OCI-LY7 (cell line): Measurements from ENCODE around the gene CENPP. TPM values are rescaled to one million over a fixed set of nuclear protein-coding genes. Genes with fewer than 3 reads are reported as not detected.

Experiments used
- BruUV-seq: library from RNA; stranded (reverse); fragments of 400-500 nt; replicated peaks from 2 replicates; lab custom pipeline; 2021; lab: Mats Ljungman, UMichigan
- CTCF ChIA-PET: fragments of 300-600 bp; sonication (Branson Sonifier 250); formaldehyde crosslinking; loops from one replicate; lab custom pipeline; 2022; ENCODE audit warnings: antibody characterized with exemption; ENCODE audit not compliant: unreplicated experiment; lab: Charles Lee
- POLR2A ChIA-PET: fragments of 300-600 bp; sonication (Branson Sonifier 250); formaldehyde crosslinking; loops from one replicate; lab custom pipeline; 2022; ENCODE audit warnings: antibody characterized with exemption; lab: Charles Lee
- DNase-seq: peaks from one replicate; pipeline ENCODE4 v3.0.0-alpha.2; 2015; ENCODE audit warnings: low spot score
- H2AFZ ChIP-seq: fragments of 200-600 bp; sonication (generic), shearing (Covaris generic); 2 replicates; pipeline ENCODE4 v1.6.1; 2014; ENCODE audit warnings: mild to moderate bottlenecking, antibody characterized with exemption, low read length, moderate library complexity
- H3K27ac ChIP-seq: fragments of 200-600 bp; sonication (generic); 2 replicates; pipeline ENCODE4 v1.5.1; 2014; ENCODE audit warnings: mixed run types, low read depth, mild to moderate bottlenecking, moderate library complexity, low read length, inconsistent platforms; ENCODE audit not compliant: poor library complexity, severe bottlenecking
- H3K36me3 ChIP-seq: fragments of 200-600 bp; sonication (generic); 2 replicates; pipeline ENCODE4 v1.6.1; 2014; ENCODE audit warnings: mild to moderate bottlenecking, antibody characterized with exemption, low read length, moderate library complexity, mixed read lengths; ENCODE audit not compliant: insufficient read depth
- H3K4me1 ChIP-seq: fragments of 200-600 bp; sonication (generic); 2 replicates; pipeline ENCODE4 v1.5.1; 2014; ENCODE audit warnings: mild to moderate bottlenecking, low read length; ENCODE audit not compliant: insufficient read depth, poor library complexity, severe bottlenecking
- H3K4me2 ChIP-seq: fragments of 200-600 bp; sonication (generic); 2 replicates; pipeline ENCODE4 v1.6.1; 2014; ENCODE audit warnings: mild to moderate bottlenecking, low read length
- H3K4me3 ChIP-seq: fragments of 200-600 bp; sonication (generic); 2 replicates; pipeline ENCODE4 v1.5.1; 2014; ENCODE audit warnings: mild to moderate bottlenecking, low read depth, low read length; ENCODE audit not compliant: poor library complexity, severe bottlenecking
- H3K79me2 ChIP-seq: fragments of 200-600 bp; sonication (generic); 2 replicates; pipeline ENCODE4 v1.6.1; 2016; ENCODE audit warnings: low read depth, mild to moderate bottlenecking, low read length, moderate library complexity, mixed read lengths; ENCODE audit not compliant: insufficient read depth
- H3K9me2 ChIP-seq: fragments of 200-600 bp; sonication (generic); 2 replicates; pipeline ENCODE4 v1.6.1; 2016; ENCODE audit warnings: mild to moderate bottlenecking, low read length, mixed read lengths; ENCODE audit not compliant: insufficient read depth
- H3K9me3 ChIP-seq: fragments of 200-600 bp; sonication (generic); 2 replicates; pipeline ENCODE4 v1.6.1; 2014; ENCODE audit warnings: mild to moderate bottlenecking, mixed run types, low read length, mixed read lengths
- H4K20me1 ChIP-seq: fragments of 200-600 bp; sonication (generic); 2 replicates; pipeline ENCODE4 v1.6.1; 2014; ENCODE audit warnings: mild to moderate bottlenecking, antibody characterized with exemption, low read length, moderate library complexity, mixed read lengths; ENCODE audit not compliant: insufficient read depth
- EZH2phosphoT487 ChIP-seq: fragments of 200-600 bp; sonication (generic); IDR thresholded peaks from 2 replicates; pipeline ENCODE4 v1.6.1; 2018; ENCODE audit warnings: low read depth, borderline replicate concordance, mild to moderate bottlenecking, mixed run types, antibody characterized with exemption, low read length, moderate library complexity, mixed read lengths
- intact Hi-C: fragments of 100-400 bp; cut with micrococcal nuclease; formaldehyde crosslinking; loops from one replicate; pipeline ENCODE4 v1.10.0; 2022; ENCODE audit not compliant: unreplicated experiment
- total RNA-seq, 2 experiments: library from RNA; depleted of rRNA in 1 of 2; stranded (reverse); fragments of >200 nt in 1 of 2; shearing (Covaris generic) in 1 of 2; gene quantifications; 2 replicates each; pipeline ENCODE4 v1.2.3, GENCODE V29; 2014 to 2022
- TF ChIP-seq, protein P1 (sequence below): fragments of 200-600 bp; sonication (generic); conservative IDR thresholded peaks from 2 replicates; pipeline ENCODE4 v1.5.1; 2014; ENCODE audit warnings: mild to moderate bottlenecking, antibody characterized with exemption, low read length, moderate library complexity, mixed read lengths

Gene CENPP
- total RNA-seq, 2 experiments from 2014 or later: 25.4 to 30.9 TPM

DNA sequence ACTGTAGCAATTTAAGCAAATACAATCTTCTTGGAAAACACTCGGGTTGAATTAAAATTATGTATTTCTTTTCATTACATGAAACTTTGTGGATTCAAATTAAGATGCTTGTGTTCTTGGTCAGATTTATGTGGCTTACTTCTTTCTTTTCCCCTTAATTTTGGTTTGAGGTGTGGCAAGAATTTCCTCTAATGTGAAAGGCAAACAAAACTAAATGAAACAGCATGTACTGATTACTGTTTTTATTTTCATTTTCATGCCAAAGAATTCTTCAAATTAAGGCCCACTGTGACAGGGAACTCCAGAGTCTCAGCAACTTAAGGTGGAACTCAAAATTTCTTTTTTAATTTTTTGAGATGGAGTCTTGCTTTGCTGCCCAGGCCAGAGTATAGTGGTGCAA, 98.6 kb downstream of the CENPP start, which contains the start of gene OMD:
Gene OMD (minus strand): TSS at position 132 of the 400 bp plus-strand sequence. CDS start 6,913 bp downstream, outside the sequence.
- ChIA-PET POLR2A (no interaction called here), CTCF (no interaction called here)

DNA sequence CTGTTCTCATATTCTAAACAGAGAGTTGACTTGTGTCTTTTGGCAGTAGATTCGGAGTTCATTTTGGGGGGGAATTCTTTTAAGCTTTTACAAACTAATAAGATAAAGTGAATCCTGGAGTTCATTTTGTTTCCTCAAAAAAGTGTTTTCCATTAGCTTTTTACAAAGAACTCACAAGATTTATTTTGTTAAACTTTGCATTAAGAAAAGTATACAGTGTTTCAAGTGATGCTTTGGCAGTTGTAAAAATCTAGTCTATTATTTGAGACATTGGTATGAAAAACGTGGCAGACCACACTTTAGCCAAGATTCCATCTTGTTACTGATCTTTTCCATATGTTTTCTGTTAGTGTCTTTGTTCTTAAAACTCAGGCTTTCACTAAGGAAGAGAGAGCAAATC, 99.7 kb downstream of the CENPP start:
- no peak for TF ChIP-seq EZH2phosphoT487
- TF ChIP-seq, protein P1, sequence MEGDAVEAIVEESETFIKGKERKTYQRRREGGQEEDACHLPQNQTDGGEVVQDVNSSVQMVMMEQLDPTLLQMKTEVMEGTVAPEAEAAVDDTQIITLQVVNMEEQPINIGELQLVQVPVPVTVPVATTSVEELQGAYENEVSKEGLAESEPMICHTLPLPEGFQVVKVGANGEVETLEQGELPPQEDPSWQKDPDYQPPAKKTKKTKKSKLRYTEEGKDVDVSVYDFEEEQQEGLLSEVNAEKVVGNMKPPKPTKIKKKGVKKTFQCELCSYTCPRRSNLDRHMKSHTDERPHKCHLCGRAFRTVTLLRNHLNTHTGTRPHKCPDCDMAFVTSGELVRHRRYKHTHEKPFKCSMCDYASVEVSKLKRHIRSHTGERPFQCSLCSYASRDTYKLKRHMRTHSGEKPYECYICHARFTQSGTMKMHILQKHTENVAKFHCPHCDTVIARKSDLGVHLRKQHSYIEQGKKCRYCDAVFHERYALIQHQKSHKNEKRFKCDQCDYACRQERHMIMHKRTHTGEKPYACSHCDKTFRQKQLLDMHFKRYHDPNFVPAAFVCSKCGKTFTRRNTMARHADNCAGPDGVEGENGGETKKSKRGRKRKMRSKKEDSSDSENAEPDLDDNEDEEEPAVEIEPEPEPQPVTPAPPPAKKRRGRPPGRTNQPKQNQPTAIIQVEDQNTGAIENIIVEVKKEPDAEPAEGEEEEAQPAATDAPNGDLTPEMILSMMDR: no peak
- intact Hi-C loops: no loop called here
- H2AFZ ChIP-seq: no peak overlapping the region
- no peaks in the 10 kb centered on the region for H3K4me1 ChIP-seq
- no peak overlapping the region for H3K4me2 ChIP-seq
- no peak overlapping the region for H3K4me3 ChIP-seq
- CTCF ChIA-PET: no interaction called here
- no peaks in the 10 kb centered on the region for H3K9me2 ChIP-seq
- H3K27ac ChIP-seq: no peak overlapping the region
- POLR2A ChIA-PET: interaction anchor here (0.7 kb wide), 1 partner anchor 1387 kb away, joined by 3 read pairs; no protein-coding TSS in a partner anchor
- H3K9me3 ChIP-seq: no peaks in the 10 kb centered on the region
- no peaks in the 10 kb centered on the region for H3K79me2 ChIP-seq
- no peaks in the 10 kb centered on the region for H4K20me1 ChIP-seq
- BruUV-seq: no TSS peak
- DNase-seq: no peak
- H3K36me3 ChIP-seq: no peaks in the 10 kb centered on the region

More for the DNA sequence above, 98.6 kb downstream of the CENPP start, which contains the start of gene OMD:
- H3K79me2 ChIP-seq: no peaks in the 10 kb centered on the region
- H3K9me2 ChIP-seq: no peaks in the 10 kb centered on the region
- DNase-seq: no peak
- intact Hi-C loops: no loop called here
- H3K9me3 ChIP-seq: no peaks in the 10 kb centered on the region
- no peak within 1 kb of the TSS for H2AFZ ChIP-seq
- no TSS peak for BruUV-seq
- H3K36me3 ChIP-seq: no peaks in the 10 kb centered on the region
- no peaks in the 10 kb centered on the region for H3K4me1 ChIP-seq
- TF ChIP-seq, protein P1: no peak
- TF ChIP-seq EZH2phosphoT487: no peak
- H3K4me3 ChIP-seq: no peak within 1 kb of the TSS
- no peak within 1 kb of the TSS for H3K4me2 ChIP-seq
- H3K27ac ChIP-seq: no peak within 1 kb of the TSS
- H4K20me1 ChIP-seq: no peaks in the 10 kb centered on the region

DNA sequence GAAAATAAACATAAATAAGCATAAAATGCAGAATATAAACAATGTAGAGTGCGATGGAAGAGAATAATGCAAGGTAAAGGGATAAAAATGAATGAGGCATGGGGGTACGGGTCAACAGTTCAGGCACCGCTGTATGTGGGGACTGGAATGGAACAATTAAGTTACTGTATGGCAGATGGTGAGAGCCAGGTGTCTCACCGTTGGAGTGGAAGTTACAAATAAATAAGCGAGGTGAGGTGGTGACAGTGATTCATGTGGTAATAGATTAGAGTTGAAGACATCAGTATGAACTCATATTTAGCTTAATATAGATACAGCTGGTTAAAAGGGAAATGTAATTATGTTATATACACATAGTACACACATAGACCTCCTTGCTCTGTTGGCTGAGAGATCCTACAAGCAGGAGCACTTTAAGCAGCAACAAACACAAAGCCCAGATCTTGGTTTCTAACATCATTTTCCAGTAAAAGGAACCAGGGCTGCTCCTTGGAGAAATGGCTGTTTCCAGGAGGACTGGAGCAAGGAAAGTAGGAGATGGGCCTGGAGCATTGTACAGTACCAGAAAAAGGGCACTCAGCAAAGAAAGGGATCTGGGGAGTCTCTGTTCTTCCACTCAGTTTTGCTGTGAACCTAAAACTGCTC, 100.9 kb downstream of the CENPP start:
- Histone ChIP-seq H3K4me3 (no peak overlapping the region), H3K36me3 (no peaks in the 10 kb centered on the region), H3K79me2 (no peaks in the 10 kb centered on the region), H2AFZ (no peak overlapping the region), H4K20me1 (no peaks in the 10 kb centered on the region), H3K4me1 (no peaks in the 10 kb centered on the region), H3K9me2 (no peaks in the 10 kb centered on the region), H3K4me2 (no peak overlapping the region), H3K27ac (no peak overlapping the region), H3K9me3 (no peaks in the 10 kb centered on the region)
- no peak for DNase-seq
- no peak for TF ChIP-seq EZH2phosphoT487
- TF ChIP-seq, protein P1: no peak
- POLR2A ChIA-PET: no interaction called here
- intact Hi-C loops: no loop called here
- CTCF ChIA-PET: no interaction called here
- no TSS peak for BruUV-seq
